PFSK-1 (cell line): ENCODE measurements around the gene HPS4.
A peak's percentile ranks its signal among the peaks of the same experiment; 100 is the strongest.

Source experiments
- FOXP2 ChIP-seq: optimal IDR thresholded peaks from 2 replicates; pipeline ENCODE3; 2011; ENCODE audit warnings: borderline replicate concordance, control low read depth, inconsistent platforms; ENCODE audit not compliant: insufficient read depth; ENCODE audit errors: extremely low read length, extremely low read depth
- POLR2AphosphoS5 ChIP-seq: IDR thresholded peaks from 2 replicates; pipeline ENCODE4 v1.6.1; 2012; ENCODE audit warnings: low read depth, mild to moderate bottlenecking, control low read depth, low read length, moderate library complexity
- REST ChIP-seq, 2 experiments: IDR thresholded peaks; 2 replicates each; pipeline versions ENCODE4 v1.6.1 to v1.8.0; 2011 to 2012; ENCODE audit warnings: low read depth in 2 of 2, low read length in 2 of 2, control low read depth in 1 of 2, inconsistent platforms in 1 of 2, mild to moderate bottlenecking in 1 of 2, moderate library complexity in 1 of 2; ENCODE audit not compliant: insufficient read depth in 1 of 2
- SIN3A ChIP-seq: IDR thresholded peaks from 2 replicates; pipeline ENCODE4 v1.6.1; 2012; ENCODE audit warnings: mild to moderate bottlenecking, low read length, moderate library complexity, borderline replicate concordance; ENCODE audit not compliant: insufficient read depth
- TAF1 ChIP-seq: IDR thresholded peaks from 2 replicates; pipeline ENCODE4 v1.6.1; 2012; ENCODE audit warnings: low read length, control low read depth, borderline replicate concordance; ENCODE audit not compliant: insufficient read depth

The HPS4 gene

GRCh38 chr22:26470807-26471206 lies 12.8 kb downstream of the HPS4 start:
- TF ChIP-seq SIN3A = no peak
- no peak for TF ChIP-seq FOXP2
- no peak for TF ChIP-seq POLR2AphosphoS5
- no peak for TF ChIP-seq TAF1
- no peak for TF ChIP-seq REST (IDR thresholded peaks at IDR 0.05; ENCODE audit: insufficient read depth in 1 of 2, low read depth in 2 of 2, low read length in 2 of 2)

DNA sequence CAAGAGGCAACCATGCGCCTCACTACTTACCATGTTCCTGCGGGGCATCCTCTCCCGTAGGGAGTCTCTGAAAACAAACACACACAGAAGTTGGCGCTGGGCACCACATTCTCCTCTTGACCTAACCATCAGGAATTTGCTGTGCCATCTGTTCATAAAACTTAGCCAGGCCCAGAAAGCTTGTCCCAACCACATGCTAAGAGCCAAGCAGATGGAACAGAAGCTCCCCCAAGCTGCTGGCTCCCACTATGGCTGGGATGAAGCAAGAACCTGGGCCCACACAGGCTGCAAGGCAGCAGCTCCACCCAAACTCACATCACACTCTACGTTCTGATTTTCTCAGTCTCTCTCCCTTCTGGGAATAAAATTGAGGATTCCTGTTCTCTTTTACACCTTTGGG lies 17.4 kb downstream of the HPS4 start:
- TF ChIP-seq REST (IDR thresholded peaks at IDR 0.05; ENCODE audit: insufficient read depth in 1 of 2, low read depth in 2 of 2, low read length in 2 of 2) (no peak), TAF1 (no peak), FOXP2 (no peak), SIN3A (no peak), POLR2AphosphoS5 (no peak)

DNA sequence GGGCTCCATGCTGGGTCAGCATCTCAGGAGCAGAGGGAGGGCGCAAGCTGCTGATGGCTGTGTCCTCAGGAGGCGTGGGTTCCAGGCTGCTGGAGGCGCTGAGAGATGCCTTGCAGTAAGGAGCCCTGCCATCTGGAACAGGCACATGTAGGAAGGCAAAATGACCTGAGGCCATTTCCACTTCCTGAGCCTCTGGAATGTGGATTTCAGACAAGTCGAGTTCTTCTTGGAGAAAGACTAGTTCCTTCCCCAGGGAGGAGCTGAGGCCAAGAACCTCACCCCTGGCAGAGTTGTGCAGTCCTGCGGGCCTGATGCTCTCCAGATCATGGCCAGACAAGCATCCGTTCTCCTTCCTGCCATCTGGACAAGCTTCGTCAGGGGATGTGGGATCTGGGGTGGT lies 19.3 kb downstream of the HPS4 start:
- TF ChIP-seq POLR2AphosphoS5 = no peak
- TF ChIP-seq FOXP2 = no peak
- TF ChIP-seq TAF1 = no peak
- TF ChIP-seq REST (IDR thresholded peaks at IDR 0.05; ENCODE audit: insufficient read depth in 1 of 2, low read depth in 2 of 2, low read length in 2 of 2) = no peak
- TF ChIP-seq SIN3A = no peak

GRCh38 chr22:26463688-26464087 lies 19.9 kb downstream of the HPS4 start:
- no peak for TF ChIP-seq POLR2AphosphoS5

DNA sequence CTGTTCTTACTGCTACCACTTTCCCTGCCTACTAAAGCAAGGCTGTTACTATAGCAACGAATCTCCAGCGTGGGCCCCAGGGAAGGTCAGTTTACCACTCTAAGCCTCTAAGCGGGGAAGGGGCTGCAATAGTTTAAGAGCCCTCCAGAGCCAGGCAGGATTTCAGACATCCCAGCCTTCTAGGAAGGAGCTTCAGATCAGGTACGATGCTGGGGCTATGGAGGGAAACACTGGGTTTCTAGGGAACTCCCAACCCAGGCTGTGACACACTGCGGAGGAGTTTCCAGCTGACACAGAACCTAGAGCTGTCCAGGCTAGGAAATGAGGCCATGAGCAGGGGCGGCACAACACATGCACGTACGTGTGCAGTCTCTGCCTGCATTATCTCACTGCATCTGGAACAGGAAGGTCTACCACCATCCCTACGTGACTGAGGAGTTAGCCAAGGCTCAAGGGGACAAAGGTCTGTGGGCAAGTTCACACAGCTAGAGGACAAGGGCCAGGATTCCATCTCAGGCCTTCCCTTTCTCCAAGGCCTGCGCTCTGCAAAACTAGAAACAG lies 20.4 kb downstream of the HPS4 start:
- TF ChIP-seq TAF1 = no peak
- TF ChIP-seq POLR2AphosphoS5 = no peak
- peak; percentile 26 for TF ChIP-seq FOXP2
- TF ChIP-seq SIN3A = no peak
- TF ChIP-seq REST (IDR thresholded peaks at IDR 0.05; ENCODE audit: insufficient read depth in 1 of 2, low read depth in 2 of 2, low read length in 2 of 2) = peak in 1 of 2 experiments; percentile 66; a peak in 1 of 4 replicates
